Measurements from ENCODE around the gene PTPRR.

Gene PTPRR

GRCh38 chr12:70749931-70750330 is 170.6 kb downstream of the PTPRR start:
- TF ChIP-seq, protein P1, sequence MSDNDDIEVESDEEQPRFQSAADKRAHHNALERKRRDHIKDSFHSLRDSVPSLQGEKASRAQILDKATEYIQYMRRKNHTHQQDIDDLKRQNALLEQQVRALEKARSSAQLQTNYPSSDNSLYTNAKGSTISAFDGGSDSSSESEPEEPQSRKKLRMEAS (IDR thresholded peaks at IDR 0.05; ENCODE audit: low read depth, low read length): no peak
- TF ChIP-seq POLR2A (IDR thresholded peaks at IDR 0.05; ENCODE audit: extremely low read depth, insufficient read length): no peak
- DNase-seq (ENCODE audit: low read depth): no peak

DNA sequence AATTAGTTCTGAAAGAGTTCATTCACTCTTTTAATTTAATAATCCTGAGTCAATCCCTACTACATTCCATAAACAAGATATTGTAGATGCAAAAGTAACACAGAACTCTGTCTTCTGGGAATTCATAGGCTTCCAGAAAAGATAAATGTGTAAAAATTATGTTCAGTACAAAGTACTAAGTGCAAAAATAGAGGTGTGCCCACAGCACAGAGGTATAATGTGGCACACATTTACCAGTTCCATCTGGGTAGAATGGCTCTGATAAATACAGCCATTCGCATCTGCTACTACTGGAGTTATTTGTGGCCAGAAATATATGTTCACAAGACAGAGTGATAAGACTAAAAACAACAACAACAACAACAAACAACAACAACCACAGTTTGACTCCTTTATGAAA is 171.7 kb downstream of the PTPRR start:
- H3K4me3 ChIP-seq (ENCODE audit: low read depth, low read length): no peak overlapping the region
- no peak for DNase-seq (ENCODE audit: low read depth)
- no peak for TF ChIP-seq POLR2A (IDR thresholded peaks at IDR 0.05; ENCODE audit: extremely low read depth, insufficient read length)
- TF ChIP-seq MYC (IDR thresholded peaks at IDR 0.05; ENCODE audit: low read depth, low read length): no peak
- TF ChIP-seq, protein P1 (IDR thresholded peaks at IDR 0.05; ENCODE audit: low read depth, low read length): no peak
- TF ChIP-seq CTCF (IDR thresholded peaks at IDR 0.05; ENCODE audit: low read depth, low read length): no peak

More at GRCh38 chr12:70749931-70750330, 170.6 kb downstream of the PTPRR start:
- H3K4me3 ChIP-seq (ENCODE audit: low read depth, low read length): no peak overlapping the region

DNA sequence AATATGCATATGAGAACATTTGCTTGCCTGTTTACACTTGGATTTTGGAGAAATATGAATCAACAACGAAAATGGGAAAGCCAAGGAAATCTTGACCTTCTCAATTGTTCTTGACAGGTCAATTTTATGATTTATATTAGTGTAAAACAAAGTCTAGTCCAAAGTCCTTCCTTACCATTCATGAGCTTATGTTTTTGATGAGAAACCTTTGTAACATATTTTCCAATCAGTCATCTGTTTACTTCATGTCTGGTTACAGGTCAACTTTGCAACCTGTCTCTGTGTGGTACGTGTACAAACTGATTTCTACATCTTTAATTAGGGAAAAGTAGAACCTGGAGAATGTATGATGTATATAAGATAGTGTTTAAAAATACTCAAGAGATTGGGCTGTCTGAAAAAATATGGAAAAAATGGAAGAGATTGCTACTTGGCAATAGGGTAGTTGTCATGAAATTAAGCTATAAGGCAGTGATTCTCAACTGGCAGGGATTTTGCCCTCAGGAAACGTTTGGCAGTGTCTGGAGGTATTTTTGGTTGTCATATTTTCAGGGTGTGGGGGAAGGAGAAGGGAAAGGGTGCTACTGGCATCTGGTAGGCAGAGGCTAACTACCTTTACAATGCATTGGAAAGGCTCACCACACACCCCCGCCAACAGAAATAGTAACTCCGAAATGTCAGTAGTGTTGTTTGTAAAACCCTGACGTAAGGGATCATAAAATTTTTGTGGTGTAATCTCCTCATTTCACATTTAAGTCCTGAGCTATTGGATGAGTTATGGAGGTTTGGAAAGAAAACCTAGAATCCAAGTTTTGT is 172.9 kb downstream of the PTPRR start:
- TF ChIP-seq MYC (IDR thresholded peaks at IDR 0.05; ENCODE audit: low read depth, low read length) (no peak), CTCF (IDR thresholded peaks at IDR 0.05; ENCODE audit: low read depth, low read length) (no peak), POLR2A (IDR thresholded peaks at IDR 0.05; ENCODE audit: extremely low read depth, insufficient read length) (no peak)
- TF ChIP-seq, protein P1 (IDR thresholded peaks at IDR 0.05; ENCODE audit: low read depth, low read length): no peak
- DNase-seq (ENCODE audit: low read depth): no peak
- no peak overlapping the region for H3K4me3 ChIP-seq (ENCODE audit: low read depth, low read length)

DNA sequence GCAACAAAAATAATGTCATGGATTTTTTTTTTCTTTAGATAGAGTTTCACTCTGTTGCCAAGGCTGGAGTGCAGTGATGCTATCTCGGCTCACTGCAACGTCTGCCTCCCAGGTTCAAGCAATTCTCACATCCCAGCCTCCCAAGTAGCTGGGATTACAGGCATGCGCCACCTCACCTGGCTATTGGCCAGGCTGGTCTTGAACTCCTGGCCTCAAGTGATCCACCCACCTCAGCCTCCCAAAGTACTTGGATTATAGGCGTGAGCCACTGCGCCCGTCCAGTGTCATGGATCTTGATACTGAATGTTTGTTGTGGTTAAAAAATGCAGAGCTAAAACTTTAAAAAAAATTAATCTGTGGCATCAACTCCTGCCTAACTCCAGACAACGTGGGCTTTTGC is 175.5 kb downstream of the PTPRR start:
- TF ChIP-seq MYC (IDR thresholded peaks at IDR 0.05; ENCODE audit: low read depth, low read length) (no peak), CTCF (IDR thresholded peaks at IDR 0.05; ENCODE audit: low read depth, low read length) (no peak), POLR2A (IDR thresholded peaks at IDR 0.05; ENCODE audit: extremely low read depth, insufficient read length) (no peak)
- TF ChIP-seq, protein P1 (IDR thresholded peaks at IDR 0.05; ENCODE audit: low read depth, low read length): no peak
- no peak overlapping the region for H3K4me3 ChIP-seq (ENCODE audit: low read depth, low read length)
- no peak for DNase-seq (ENCODE audit: low read depth)

- H3K4me3 ChIP-seq (ENCODE audit: low read depth, low read length): no peak overlapping the region
- DNase-seq (ENCODE audit: low read depth): no peak
- no peak for TF ChIP-seq CTCF (IDR thresholded peaks at IDR 0.05; ENCODE audit: low read depth, low read length)
- TF ChIP-seq, protein P1 (IDR thresholded peaks at IDR 0.05; ENCODE audit: low read depth, low read length): no peak
- TF ChIP-seq MYC (IDR thresholded peaks at IDR 0.05; ENCODE audit: low read depth, low read length): no peak
- TF ChIP-seq POLR2A (IDR thresholded peaks at IDR 0.05; ENCODE audit: extremely low read depth, insufficient read length): no peak
Measured at GRCh38 chr12:70744178-70744577, 176.4 kb downstream of the PTPRR start.

GRCh38 chr12:70741256-70741655 is 179.3 kb downstream of the PTPRR start:
- TF ChIP-seq, protein P1 (IDR thresholded peaks at IDR 0.05; ENCODE audit: low read depth, low read length): no peak
- no peak for TF ChIP-seq MYC (IDR thresholded peaks at IDR 0.05; ENCODE audit: low read depth, low read length)
- no peak for TF ChIP-seq POLR2A (IDR thresholded peaks at IDR 0.05; ENCODE audit: extremely low read depth, insufficient read length)
- TF ChIP-seq CTCF (IDR thresholded peaks at IDR 0.05; ENCODE audit: low read depth, low read length): no peak
- no peak for DNase-seq (ENCODE audit: low read depth)
- H3K4me3 ChIP-seq (ENCODE audit: low read depth, low read length): no peak overlapping the region
